Erythroblast (primary cell): ENCODE data around the gene FAM240A.

Experiments used
- GATA1 ChIP-seq: IDR thresholded peaks from 2 replicates; pipeline ENCODE4 v1.6.1; 2011; ENCODE audit warnings: low read depth, mild to moderate bottlenecking, control low read depth, low read length, moderate library complexity
- POLR2A ChIP-seq: IDR thresholded peaks from 2 replicates; pipeline ENCODE4 v1.6.1; 2011; ENCODE audit warnings: mild to moderate bottlenecking, low read length

DNA sequence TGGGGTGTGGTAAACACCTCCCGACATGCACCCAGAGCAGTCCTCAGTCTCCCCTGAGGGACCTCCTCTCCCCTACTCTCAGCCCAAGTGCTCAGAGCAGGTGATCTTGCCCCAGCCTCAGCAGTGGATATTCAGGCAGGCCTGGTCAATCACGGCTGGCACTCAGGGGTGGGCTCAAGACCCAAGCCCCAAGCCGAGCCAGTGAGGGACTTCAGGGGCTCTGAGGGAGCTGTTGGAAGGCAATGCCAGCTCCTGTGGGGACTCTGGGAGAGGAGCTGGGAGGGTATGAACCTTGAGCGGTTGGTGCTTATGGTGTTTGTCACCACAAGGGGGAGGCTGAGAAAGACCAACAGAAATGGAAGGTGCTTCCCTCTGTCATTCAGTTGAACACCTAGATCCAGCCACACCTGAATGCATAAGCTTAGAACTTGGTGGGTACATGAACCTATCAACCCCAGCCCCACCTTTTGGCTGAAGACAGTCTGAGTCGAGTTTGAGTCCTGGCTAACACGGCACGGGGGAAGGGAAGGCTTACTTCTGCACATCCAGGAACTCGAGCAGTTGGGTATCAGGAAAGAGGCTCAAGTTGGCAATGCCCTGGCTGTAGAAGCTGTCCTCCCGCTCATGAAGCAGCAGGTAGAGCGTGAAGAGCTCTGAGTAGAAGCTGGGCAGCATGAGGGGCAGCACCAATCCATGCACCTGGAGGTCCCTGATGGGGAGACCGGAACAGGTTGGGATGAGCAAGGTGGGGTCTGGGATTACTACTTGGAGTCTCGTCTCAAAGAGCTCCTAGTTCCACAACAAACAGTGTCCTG lies 61.9 kb downstream of the FAM240A start:
- TF ChIP-seq POLR2A (no peak), GATA1 (no peak)
